Dermis microvascular lymphatic vessel endothelial cell (primary cell): ENCODE results near the gene SSTR3. TPM values are rescaled to one million over a fixed set of nuclear protein-coding genes. Genes with fewer than 3 reads are reported as not detected.
"Not testable (repeated sequence)": the region's sequence is repeated elsewhere in the genome, so short reads cannot be mapped to it uniquely, and the experiment has no call there.

Experiments used
- DNase-seq, 2 donors: peaks; one replicate each; pipeline versions ENCODE4 v3.0.0 to v3.0.0-alpha.2; 2010; ENCODE audit warnings: low read depth in 2 of 2
- total RNA-seq: library from RNA; depleted of rRNA; stranded (reverse); fragments of >200 nt; gene quantifications from 2 replicates; pipeline ENCODE4 v1.2.1, GENCODE V29; 2014

Gene SSTR3
- total RNA-seq, result not detected in 2 replicates

DNA sequence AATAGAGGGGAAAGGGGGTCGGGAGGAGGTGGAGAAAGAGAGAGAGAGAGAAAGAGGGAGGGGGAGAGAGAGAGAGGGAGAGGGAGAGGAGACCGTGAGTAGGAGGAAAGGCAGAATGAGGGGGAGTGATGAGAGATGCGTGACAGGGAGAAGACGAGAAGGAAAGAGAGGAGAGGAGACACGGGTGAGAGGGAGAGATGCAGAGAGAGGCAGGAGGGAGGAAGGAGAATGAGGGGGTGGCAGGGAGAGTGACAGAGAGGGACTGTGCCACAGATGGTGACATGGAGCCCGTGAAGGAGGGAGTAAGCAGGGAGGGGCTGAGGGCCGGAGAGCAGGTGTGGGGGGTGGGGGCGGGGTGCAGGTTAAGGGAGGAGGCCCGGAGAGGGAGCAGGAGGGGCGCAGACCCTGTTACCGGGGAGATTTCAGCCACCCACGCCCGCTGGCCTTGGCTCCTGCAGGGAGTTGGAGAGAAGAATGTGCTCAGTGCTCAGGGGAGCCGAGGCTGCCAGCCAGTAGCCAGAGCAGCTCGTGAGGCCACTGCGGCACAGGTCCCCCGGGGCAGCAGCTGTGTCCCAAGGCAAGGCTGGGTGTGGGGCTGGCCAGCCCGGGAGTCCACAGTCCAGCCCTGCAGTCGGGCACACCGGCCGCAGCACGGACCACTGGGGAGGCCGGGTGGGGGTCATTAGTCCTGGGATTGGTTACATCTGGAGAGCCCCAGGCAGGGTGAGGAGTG is at the start of gene SSTR3:
SSTR3 (minus strand) TSS at position 304 of the 733 bp plus-strand sequence. CDS start 4,674 bp downstream, outside the sequence.
- DNase-seq, result no peak

DNA sequence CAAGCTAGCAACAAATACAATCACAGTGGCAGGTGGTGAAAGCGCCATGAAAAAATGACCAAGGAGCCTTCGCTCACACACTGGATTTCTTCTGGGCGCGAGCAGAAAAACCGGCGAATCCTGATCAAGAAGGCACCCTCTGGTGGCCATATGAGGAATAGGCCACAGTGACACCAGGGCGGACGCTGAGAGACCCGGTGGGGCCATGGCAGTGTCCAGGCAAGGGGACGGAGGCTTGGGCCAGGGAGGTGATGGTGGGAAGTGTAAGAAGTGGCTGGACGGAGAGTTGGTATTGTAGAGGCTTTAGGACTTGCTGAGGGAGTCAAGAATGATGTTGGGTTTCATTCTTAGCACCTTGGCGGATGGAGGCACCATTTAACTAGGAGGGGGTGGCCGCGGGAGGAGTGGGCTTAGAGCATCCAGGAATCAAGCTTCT is 48.6 kb upstream of the SSTR3 start:
- peak in 1 of 2 donors; percentile 66 for DNase-seq

DNA sequence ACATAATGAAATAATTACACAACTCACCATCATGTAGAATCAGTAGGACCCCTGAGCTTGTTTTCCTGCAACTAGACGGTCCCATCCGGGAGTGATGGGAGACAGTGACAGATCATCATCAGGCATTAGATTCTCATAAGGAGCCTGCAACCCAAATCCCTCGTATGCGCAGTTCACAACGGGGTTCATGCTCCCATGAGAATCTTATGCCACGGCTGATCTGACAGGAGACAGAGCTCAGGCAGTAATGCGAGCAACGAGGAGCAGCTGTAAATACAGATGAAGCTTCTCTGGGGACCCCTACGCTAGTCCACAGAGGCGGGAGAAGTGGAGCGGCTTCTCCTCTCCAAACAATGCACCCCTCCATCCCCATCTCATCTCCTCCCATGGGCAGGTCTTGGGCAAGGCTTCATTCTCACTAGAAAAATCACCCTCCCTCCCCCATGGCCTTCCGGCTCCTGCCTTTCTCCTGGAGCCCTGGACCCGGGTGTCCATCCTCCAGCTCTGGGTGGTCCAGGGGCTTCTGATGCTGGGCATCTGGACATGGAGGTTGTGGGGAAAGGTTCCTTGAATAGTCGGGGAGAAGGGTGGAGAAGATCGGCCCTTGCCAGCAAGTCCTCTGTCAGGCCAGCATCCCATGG is 48.0 kb upstream of the SSTR3 start:
- DNase-seq, result no peak

DNA sequence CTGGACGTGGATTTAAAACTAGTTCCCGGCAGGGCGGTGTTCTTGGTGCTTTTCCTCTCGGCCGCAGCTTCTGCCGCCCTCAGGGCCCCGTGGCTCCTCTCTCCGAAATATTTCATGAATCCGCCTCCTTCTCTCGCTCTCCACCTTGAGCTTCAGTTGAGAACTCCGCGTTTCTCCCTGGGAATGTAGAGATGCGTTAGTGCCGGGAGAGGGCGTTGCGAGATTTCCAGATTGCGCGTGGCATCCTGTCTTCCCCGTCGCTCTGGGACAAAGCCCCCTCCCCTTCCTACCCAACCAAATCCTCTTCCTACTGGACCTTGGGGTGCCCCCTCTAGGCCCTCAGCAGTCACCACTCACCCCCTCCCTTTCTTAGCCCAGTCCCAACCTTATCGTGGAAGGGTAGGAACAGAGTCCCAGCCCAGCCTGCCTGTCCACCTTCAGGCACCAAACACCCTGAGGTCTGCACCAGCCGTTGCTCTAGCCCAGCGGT is 47.3 kb upstream of the SSTR3 start:
- DNase-seq, result peak in 1 of 2 donors; percentile 62

DNA sequence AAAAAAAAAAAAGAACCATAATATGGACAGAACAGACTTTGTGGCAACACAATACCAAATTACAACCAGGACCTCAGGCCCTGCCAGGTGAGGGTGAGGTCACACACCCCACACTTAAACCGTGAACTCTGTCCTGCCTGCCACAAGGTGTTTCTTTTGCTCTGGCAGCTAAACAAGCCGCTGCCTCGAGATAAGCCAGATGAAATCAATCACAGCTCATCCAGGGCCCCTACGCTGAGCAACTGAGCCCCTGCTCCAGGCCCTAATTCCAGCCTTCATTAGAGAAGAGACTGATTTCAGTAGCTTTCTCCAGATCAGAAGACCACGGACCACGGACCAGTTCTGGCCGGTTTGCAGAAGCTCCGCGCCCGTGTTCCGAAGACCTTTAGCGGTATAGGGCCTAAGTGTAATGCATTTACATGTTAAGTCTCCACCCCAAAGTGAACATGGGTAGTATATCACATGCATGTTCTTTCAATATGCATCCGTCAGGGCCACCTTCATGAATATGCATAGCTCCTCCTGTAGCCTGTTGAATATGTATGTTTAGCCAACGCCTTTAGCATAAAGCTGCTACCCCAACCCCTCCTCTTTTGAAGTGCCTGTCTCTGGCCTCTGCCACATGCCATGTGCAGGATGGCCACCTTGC is 46.6 kb upstream of the SSTR3 start:
- DNase-seq, result no peak

DNA sequence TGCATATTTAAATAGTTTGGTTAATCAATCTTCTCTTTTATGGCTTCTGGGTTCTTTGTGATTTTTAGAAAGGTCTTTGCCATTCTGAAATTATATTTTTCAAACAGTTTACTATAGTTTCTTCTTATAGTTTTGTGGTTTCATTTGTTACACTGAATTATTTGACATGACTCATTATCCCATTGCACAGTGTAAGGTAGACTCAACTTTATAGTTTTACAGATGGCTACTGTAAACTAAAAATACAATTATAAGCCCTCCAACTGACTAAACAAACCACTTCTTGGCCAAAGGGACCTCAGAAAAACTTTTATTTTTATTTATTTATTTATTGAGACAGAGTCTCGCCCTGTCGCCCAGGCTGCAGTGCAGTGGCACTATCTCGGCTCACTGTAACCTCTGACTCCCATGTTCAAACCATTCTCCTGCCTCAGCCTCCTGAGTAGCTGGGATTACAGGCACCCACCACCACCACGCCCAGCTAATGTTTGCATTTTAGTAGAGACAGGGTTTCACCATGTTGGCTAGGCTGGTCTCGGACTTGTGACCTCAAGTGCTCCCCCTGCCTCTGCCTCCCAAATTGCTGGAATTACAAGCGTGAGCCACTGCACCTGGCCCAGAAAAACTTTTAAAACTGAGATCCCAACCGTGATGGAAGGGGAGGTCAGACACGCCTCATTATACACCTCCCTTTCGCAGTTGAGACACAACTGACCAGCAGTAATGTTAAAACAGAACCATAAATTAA is 45.9 kb upstream of the SSTR3 start:
- DNase-seq, result no peak

DNA sequence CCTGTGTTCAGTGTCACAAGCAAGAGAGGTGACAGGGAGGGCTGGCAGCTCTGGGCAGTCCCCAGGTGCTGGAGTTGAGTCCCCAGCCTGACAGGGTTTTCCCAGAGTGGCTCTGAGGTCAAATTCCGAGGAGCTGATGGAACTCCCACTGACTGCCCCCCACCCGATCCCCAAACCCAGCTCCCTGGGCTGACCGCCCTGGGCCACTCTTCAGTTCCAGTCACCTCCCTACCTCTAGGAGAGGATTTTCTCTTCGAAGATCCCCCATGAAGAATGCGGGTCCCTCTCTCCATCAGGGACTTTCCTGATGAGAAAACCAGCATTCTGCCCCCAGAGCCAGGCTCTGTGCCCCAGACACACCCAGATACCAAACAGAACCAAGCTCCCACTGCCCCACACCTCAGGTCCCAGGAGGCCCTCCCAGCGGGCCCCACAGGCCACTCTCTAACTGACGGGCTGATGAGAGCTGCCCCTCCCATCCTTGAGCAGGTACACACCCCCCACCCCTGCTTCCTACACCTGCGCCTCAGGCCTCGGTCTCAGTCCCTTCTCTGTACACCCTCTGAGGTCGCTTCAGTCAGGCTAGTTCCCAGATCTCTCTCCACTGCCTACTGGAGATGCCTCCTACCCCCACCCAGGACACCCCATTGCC is 43.9 kb upstream of the SSTR3 start:
- no peak for DNase-seq

DNA sequence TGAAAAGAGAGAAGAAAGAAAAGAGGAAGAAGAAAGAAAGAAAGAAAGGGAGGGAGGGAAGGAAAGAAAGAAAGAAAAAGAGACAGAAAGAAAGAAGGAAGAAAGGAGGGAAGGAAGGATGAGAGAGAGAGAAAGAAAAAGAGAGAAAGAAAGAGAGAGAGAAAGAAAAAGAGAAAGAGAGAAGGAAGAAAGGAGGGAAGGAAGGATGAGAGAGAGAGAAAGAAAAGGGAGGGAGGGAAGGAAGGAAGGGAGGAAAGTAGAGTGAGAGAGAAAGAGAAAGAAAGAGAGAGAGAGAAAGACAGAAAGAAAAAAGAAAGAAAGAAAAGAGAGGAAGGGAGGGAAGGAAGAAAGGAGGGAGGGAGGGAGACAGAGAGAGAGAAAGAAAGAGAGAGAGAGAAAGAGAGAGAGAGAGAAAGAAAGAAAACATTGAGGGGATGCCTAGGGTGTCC is 43.3 kb upstream of the SSTR3 start:
- no peak for DNase-seq

DNA sequence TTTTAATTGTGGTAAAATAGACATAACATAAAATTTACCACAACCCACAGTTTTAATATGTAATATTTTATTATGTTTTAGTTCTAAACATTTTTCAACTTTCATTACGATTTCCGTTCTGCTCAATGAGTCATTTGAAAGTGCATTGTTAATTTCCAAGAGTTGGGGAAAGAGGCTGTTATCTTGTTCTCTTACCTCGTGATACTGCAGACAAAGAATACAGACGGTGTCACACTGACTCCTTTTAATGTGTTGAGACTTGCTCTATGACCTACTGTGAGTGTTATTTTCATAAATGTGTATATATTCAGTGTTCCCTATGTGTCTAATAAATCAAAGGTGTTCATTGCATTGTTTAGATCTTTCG is 42.6 kb upstream of the SSTR3 start:
- DNase-seq, result peak; percentile 47 to 94

DNA sequence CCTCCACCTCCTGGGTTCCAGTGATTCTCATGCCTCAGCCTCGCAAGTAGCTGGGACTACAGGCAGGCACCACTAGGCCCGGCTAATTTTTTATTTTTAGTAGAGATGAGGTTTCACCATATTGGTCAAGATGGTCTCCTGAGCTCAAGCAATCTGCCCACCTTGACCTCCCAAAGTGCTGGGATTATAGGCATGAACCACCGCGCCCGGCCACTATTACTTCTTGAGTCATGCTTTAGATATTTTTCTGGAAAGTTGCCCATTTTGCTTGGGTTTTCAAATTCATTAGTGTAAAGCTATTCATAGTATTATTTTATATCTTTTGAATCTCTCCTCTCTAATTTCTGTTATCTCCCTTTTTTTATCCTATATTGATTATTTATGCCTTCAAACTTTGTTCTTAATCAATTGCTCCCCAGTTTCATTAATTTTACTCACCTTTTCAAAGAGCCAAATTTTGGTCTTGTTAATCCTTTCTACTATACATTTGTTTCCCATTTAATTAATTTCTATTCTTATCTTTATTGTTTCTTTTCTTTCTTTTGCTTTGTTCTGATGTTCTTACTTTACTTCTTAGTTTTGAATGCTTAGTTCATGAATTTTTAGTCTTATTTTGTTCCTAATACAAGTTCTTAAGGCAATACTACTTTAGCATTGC is 42.1 kb upstream of the SSTR3 start:
- DNase-seq, result peak in 1 of 2 donors; percentile 85

DNA sequence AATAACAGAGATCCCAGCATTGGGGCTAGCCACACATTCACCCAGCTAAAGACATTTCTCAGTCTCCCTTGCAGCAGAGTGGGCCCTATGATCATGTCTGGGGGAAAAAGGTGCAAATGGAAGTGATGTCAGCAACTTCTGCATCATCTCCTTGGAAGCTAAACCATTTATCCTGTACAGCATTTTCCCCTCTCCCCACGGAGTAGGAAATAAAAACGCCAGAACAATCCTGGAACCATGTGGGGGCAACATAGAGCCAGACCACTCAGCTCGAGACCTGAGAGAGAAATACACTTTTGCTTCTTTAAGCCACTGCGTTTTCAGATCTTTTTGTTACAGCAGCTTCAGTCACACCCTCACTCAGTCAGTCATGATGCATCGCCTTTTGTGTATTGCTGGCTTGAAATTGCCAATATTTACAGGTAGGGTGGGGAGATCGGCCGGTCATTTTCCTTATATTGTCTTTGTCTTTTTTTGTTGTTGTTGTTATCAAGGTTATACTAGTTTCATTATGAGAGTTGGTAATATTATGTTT is 40.9 kb upstream of the SSTR3 start:
- peak in 1 of 2 donors; percentile 56 for DNase-seq

DNA sequence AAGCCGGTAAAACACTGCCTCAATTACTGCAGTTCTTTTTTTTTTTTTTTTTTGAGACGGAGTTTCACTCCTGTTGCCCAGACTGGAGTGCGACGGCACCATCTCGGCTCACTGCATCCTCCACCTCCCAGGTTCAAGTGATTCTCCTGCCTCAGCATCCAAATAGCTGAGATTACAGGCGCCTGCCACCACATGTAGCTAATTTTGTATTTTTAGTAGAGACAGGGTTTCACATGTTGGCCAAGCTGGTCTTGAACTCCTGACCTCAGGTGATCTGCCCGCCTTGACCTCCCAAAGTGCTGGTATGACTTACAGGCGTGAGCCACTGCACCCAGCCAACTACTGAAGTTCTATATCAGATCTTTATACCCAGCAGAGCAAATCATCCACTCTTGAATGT is 39.6 kb upstream of the SSTR3 start:
- not testable (repeated sequence) for DNase-seq

DNA sequence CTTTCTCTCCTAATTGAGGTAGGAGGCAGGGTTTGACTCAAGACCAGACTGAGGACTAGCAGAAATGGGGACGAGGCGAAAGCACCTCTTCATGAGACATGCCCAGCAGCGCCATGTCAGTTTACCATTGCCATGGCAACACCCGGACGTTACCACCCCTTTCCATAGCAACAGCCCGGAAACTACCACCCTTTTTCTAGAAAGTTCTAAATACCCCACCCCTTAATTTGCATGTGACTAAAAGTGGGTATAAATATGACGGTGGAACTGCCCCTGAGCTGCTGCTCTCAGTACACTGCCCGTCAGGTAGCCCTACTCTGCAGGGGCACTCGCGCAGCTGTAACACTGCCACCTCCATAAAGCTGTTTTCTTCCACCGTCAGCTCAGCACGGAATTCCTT is 37.7 kb upstream of the SSTR3 start:
- no peak for DNase-seq

DNA sequence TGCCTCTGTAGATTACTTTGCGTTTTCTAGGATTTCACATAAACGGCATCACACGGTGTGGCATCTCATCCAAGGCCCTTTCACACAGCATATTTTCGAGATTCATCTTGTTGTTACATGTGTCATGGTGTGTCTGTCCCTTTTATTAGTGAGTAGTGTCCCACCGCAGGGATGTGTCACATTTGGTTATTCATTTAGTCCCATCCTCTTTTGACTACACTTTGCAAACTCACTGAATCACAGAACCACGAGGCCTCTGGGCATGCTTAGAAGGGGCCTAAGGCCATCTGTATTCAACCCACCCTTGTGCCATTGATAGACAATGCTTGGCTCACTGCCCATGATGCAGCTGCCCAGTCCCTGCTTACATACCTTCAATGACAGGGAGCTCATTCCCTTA is 36.0 kb upstream of the SSTR3 start:
- no peak for DNase-seq

DNA sequence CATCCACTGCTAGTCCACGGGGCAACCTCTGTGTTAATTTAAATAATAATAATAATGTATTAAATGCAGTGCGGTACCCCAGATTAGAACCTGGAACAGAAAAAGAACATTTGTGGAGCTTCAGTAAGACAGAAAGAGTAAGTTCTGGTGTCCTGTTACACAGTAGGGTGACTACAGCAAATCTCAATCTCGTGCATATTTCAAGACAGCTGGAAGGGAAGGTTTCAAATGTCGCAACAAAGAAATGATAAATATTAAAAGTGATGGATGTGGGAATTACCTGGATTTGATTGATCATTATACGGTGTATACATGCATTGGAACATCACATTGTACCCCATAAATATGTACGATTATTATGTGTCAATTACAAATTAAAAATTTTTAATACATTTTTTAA is 33.5 kb upstream of the SSTR3 start:
- DNase-seq, result no peak

DNA sequence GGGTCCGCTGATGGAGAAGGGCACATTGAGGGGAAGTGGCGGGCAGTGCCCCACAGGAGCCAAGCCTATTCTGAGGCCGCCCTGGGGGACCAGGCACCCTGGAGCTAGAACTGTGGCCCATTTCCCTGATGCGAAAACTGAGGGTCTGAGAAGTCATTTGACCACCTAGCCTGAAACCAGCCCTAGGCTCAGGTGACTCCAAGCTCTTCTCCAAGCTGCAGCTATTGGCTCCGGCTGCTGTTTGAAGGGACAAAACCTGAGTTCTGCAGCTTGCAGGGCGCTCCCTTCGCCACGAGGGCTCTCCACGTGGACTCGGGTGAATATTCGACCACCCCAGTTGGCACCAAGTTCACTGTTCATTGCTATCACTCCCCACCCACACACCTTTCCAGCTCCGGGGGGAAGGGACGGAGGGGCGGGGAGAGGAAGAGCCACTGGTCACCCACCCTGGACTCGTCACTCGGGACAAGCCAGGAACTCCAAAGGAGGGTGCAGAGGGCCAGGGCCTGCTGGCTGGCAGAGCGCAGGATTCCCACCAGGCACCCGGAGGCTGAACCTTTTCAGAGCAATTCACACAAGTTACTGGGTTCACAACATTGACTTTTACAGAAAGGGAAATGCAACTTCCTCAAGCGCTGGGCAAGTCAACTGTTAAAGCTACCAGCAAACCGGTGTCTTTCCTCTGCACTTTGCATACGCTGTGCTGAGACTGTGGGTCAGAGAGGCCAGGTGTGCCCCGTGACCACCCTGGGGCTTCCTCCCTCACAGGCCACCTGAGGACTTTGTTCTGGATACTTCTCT is 32.8 kb upstream of the SSTR3 start:
- DNase-seq, result no peak

DNA sequence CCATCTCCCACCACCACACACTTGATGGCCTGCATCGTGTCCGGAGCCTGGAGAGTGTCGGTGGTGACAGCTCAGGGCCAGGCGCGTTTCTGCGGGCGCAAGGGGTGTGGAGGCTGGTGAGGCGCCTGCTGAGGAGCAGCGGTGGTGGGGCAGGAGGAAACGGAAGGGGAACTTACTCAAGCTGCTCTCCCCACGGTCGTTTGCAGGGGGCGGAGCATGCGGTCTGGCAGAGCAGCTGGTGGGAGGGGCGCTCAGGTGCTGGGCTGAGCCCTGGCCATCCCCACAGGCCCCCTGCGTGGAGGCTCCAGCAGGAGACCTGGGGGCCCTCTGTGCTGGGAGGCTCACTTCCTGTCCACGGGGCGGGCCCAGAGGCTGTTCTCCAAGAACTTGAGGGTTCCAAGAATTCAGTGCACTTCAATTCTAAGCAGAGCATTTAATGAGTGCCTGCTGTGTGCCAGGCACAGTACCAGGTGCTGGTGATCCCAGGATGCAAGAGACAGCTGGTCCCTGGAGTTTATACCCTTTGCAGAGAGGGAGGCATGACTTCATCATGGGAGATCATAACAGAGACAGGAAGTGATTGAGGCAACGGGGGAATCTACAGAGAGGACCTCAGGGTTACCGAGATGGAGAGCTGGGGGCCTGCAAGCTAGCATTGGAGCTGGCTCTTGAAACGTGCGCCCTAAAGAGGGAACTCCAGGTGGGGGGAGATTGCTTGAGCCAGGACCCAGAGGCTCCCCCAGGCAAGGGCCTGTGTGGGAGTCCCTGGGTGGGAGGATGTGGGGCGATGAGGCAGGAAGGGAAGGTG is 32.0 kb upstream of the SSTR3 start, which contains the start of gene RAC2:
RAC2 (minus strand) TSS at position 156 of the 808 bp plus-strand sequence; CDS start at position 35, 121 bp downstream.
- peak in 1 of 2 donors; percentile 75 for DNase-seq

DNA sequence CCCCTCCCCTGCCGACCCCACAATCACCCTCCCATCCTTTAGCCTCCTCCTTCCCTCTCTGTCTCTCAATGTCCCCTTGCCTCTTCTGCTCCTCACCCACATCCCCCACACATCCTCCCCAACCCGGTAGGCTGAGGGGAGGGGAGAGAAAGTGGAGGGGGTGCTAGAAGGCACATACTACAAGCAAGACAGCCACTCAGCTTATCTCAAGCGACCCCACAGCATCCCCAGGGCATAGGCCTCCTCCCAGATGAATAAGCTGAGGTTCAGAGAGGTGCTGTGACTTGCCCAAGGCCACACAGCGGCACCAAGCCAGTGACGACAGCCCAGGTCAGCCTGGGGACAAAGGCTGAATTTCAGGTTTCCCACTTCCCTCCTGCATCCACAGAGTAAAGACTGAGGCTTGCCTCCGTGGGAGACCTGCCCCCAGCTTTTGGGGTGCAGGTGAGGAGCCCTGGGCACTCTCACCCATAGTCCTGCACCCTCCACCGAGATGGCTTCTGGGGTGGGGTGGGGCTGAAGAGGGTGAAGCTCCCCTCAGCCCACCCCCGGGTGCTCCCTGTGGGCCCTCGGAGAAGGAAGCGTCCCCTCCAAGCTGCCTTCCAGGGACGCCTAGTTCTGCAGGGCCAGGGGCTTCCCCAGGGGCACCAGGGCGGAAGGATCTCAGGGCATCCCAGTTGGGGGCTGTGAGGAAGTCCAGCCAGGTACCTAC is 31.3 kb upstream of the SSTR3 start:
- DNase-seq, result no peak
